Neural cell (in vitro differentiated cells): ENCODE data around the gene ARHGEF19. TPM values are rescaled to one million over a fixed set of nuclear protein-coding genes. Genes with fewer than 3 reads are reported as not detected.

Experiments
- H2AFZ ChIP-seq: fragments of 200-600, 300-800 bp; sonication (generic), shearing (Covaris generic); 2 replicates; pipeline ENCODE4 v1.6.0; 2014; ENCODE audit warnings: low read depth, mild to moderate bottlenecking, antibody characterized with exemption, low read length, moderate library complexity
- H3F3A ChIP-seq: fragments of 200-600 bp; shearing (Covaris generic); 2 replicates; pipeline ENCODE4 v1.6.1; 2016; ENCODE audit warnings: mild to moderate bottlenecking, moderate library complexity, mixed read lengths, antibody characterized with exemption, low read length; ENCODE audit not compliant: insufficient read depth, poor library complexity, severe bottlenecking
- H3K27ac ChIP-seq: fragments of 200-600, 300-800 bp; sonication (generic), shearing (Covaris generic); 2 replicates; pipeline ENCODE4 v1.5.1; 2014; ENCODE audit warnings: mild to moderate bottlenecking, low read length, moderate library complexity
- H3K27me3 ChIP-seq: fragments of 300-800, 200-600 bp; sonication (generic), shearing (Covaris generic); 2 replicates; pipeline ENCODE4 v1.6.0; 2014; ENCODE audit warnings: mild to moderate bottlenecking, low read depth, low read length, moderate library complexity; ENCODE audit not compliant: insufficient read depth
- H3K36me3 ChIP-seq: fragments of 300-800, 200-600 bp; sonication (generic), shearing (Covaris generic); 2 replicates; pipeline ENCODE4 v1.5.1; 2014; ENCODE audit warnings: mild to moderate bottlenecking, antibody characterized with exemption, low read length, moderate library complexity; ENCODE audit not compliant: insufficient read depth
- H3K4me2 ChIP-seq: fragments of 300-800, 200-600 bp; sonication (generic), shearing (Covaris generic); 2 replicates; pipeline ENCODE4 v1.6.0; 2014; ENCODE audit warnings: mild to moderate bottlenecking, low read length
- H3K4me3 ChIP-seq: fragments of 300-800, 200-600 bp; sonication (generic), shearing (Covaris generic); 2 replicates; pipeline ENCODE4 v1.5.1; 2014; ENCODE audit warnings: mild to moderate bottlenecking, low read length, moderate library complexity
- H3K79me2 ChIP-seq: fragments of 200-600 bp; shearing (Covaris generic); replicated peaks from 2 replicates; pipeline ENCODE4 v1.6.0; 2014; ENCODE audit warnings: mild to moderate bottlenecking, low read length, moderate library complexity; ENCODE audit not compliant: insufficient read depth
- H3K9ac ChIP-seq: fragments of 300-800, 200-600 bp; sonication (generic), shearing (Covaris generic); 2 replicates; pipeline ENCODE4 v1.6.1; 2016; ENCODE audit warnings: mild to moderate bottlenecking, low read length, mixed read lengths
- H3K9me2 ChIP-seq: fragments of 200-600 bp; shearing (Covaris generic); 2 replicates; pipeline ENCODE4 v1.6.1; 2016; ENCODE audit warnings: mild to moderate bottlenecking, low read length, mixed read lengths; ENCODE audit not compliant: insufficient read depth
- H3K9me3 ChIP-seq: fragments of 200-600, 300-800 bp; sonication (generic), shearing (Covaris generic); 2 replicates; pipeline ENCODE4 v1.6.1; 2016; ENCODE audit warnings: mild to moderate bottlenecking, mixed run types, low read length, moderate library complexity, mixed read lengths
- H4K20me1 ChIP-seq: fragments of 200-600 bp; shearing (Covaris generic); 2 replicates; pipeline ENCODE4 v1.6.1; 2016; ENCODE audit warnings: mild to moderate bottlenecking, mixed run types; ENCODE audit not compliant: insufficient read depth
- EP300 ChIP-seq: fragments of 450-650 bp; conservative IDR thresholded peaks from 2 replicates; pipeline ENCODE4 v1.6.1; 2014; ENCODE audit warnings: antibody characterized with exemption, mild to moderate bottlenecking, moderate library complexity; ENCODE audit not compliant: poor library complexity, severe bottlenecking
- EZH2 ChIP-seq: fragments of 200-600, 300-800 bp; shearing (Covaris generic), sonication (generic); IDR thresholded peaks from 2 replicates; pipeline ENCODE4 v1.6.1; 2014; ENCODE audit warnings: antibody characterized with exemption, low read length, borderline replicate concordance, mild to moderate bottlenecking; ENCODE audit not compliant: insufficient read depth, poor library complexity, severe bottlenecking
- MXI1 ChIP-seq: fragments of 450-650 bp; conservative IDR thresholded peaks from 2 replicates; pipeline ENCODE4 v1.6.1; 2014; ENCODE audit warnings: antibody characterized with exemption, mild to moderate bottlenecking; ENCODE audit not compliant: poor library complexity, severe bottlenecking
- POLR2AphosphoS5 ChIP-seq: IDR thresholded peaks from 2 replicates; pipeline ENCODE4 v1.6.1; 2012
- RAD21 ChIP-seq: fragments of 450-650 bp; conservative IDR thresholded peaks from 2 replicates; pipeline ENCODE4 v1.6.1; 2014; ENCODE audit warnings: antibody characterized with exemption, mild to moderate bottlenecking, moderate library complexity
- REST ChIP-seq: IDR thresholded peaks from 2 replicates; pipeline ENCODE4 v1.6.1; 2012; ENCODE audit warnings: borderline replicate concordance
- SMC3 ChIP-seq: fragments of 450-650 bp; conservative IDR thresholded peaks from 2 replicates; pipeline ENCODE4 v1.6.1; 2014; ENCODE audit warnings: antibody characterized with exemption, mild to moderate bottlenecking, moderate library complexity; ENCODE audit not compliant: poor library complexity
- TAF1 ChIP-seq: IDR thresholded peaks from 2 replicates; pipeline ENCODE4 v1.6.1; 2012; ENCODE audit warnings: low read depth
- polyA plus RNA-seq: library from polyadenylated mRNA; depleted of rRNA; stranded (reverse); fragments of >200 nt; gene quantifications from 2 replicates; pipeline ENCODE4 v1.2.3, GENCODE V29; 2014
- TF ChIP-seq, protein P1 (sequence below): fragments of 450-650 bp; IDR thresholded peaks from 2 replicates; pipeline ENCODE4 v1.5.1; 2014; ENCODE audit warnings: antibody characterized with exemption, mild to moderate bottlenecking, moderate library complexity; ENCODE audit not compliant: poor library complexity, severe bottlenecking

The ARHGEF19 gene
- polyA plus RNA-seq, 1 donor from 2014 or later = 0.93 TPM

DNA sequence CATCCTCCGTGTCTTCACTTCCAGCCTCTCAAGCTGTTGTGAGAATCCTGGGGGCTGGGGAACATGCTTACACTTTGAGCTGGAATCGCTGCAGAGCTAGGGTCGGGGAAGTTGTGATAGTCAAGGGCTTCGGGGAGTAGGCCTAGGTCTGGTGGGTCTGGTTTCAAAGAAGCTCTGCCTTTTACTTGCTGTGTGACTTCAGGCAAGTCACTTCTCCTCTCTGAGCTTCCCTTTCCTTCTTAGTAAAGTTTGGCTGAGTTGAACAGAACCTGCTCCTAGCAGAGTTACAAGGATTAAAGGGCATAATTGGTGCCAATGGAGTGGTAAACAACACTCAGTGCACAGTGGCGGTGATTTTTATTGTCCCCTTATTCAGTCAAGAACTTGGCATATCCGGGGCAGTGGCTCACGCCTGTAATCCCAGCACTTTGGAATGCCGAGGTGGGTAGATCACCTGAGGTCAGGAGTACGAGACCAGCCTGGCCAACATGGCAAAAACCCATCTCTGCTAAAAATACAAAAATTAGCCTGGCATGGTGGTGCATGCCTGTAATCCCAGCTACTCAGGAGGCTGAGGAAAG, 25.7 kb downstream of the ARHGEF19 start:
- Histone ChIP-seq H3K4me3 (no peak overlapping the region), H2AFZ (no peak overlapping the region), H3F3A (no peaks in the 10 kb centered on the region), H3K36me3 (no peaks in the 10 kb centered on the region), H3K27ac (no peak overlapping the region), H3K4me2 (no peak overlapping the region), H3K79me2 (no peaks in the 10 kb centered on the region), H3K27me3 (no peaks in the 10 kb centered on the region), H3K9me2 (no peaks in the 10 kb centered on the region), H3K9me3 (no peaks in the 10 kb centered on the region), H3K9ac (no peak overlapping the region), H4K20me1 (no peaks in the 10 kb centered on the region)
- TF ChIP-seq MXI1 = no peak
- no peak for TF ChIP-seq RAD21
- TF ChIP-seq TAF1 = no peak
- TF ChIP-seq EZH2 = no peak
- TF ChIP-seq EP300 = no peak
- no peak for TF ChIP-seq REST
- no peak for TF ChIP-seq POLR2AphosphoS5
- no peak for TF ChIP-seq SMC3
- TF ChIP-seq, protein P1, sequence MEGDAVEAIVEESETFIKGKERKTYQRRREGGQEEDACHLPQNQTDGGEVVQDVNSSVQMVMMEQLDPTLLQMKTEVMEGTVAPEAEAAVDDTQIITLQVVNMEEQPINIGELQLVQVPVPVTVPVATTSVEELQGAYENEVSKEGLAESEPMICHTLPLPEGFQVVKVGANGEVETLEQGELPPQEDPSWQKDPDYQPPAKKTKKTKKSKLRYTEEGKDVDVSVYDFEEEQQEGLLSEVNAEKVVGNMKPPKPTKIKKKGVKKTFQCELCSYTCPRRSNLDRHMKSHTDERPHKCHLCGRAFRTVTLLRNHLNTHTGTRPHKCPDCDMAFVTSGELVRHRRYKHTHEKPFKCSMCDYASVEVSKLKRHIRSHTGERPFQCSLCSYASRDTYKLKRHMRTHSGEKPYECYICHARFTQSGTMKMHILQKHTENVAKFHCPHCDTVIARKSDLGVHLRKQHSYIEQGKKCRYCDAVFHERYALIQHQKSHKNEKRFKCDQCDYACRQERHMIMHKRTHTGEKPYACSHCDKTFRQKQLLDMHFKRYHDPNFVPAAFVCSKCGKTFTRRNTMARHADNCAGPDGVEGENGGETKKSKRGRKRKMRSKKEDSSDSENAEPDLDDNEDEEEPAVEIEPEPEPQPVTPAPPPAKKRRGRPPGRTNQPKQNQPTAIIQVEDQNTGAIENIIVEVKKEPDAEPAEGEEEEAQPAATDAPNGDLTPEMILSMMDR = no peak

- no peak overlapping the region for H3K27ac ChIP-seq
- H3F3A ChIP-seq = no peaks in the 10 kb centered on the region
- no peaks in the 10 kb centered on the region for H3K9me3 ChIP-seq
- no peak overlapping the region for H3K9ac ChIP-seq
- H3K36me3 ChIP-seq = no peaks in the 10 kb centered on the region
- H3K4me2 ChIP-seq = no peak overlapping the region
- H3K79me2 ChIP-seq = no peaks in the 10 kb centered on the region
- H2AFZ ChIP-seq = no peak overlapping the region
- no peaks in the 10 kb centered on the region for H4K20me1 ChIP-seq
- no peak overlapping the region for H3K4me3 ChIP-seq
- H3K9me2 ChIP-seq = no peaks in the 10 kb centered on the region
- no peaks in the 10 kb centered on the region for H3K27me3 ChIP-seq
- TF ChIP-seq POLR2AphosphoS5 (no peak), MXI1 (no peak), REST (no peak), EP300 (no peak), SMC3 (no peak), TAF1 (no peak), RAD21 (no peak), EZH2 (no peak)
- TF ChIP-seq, protein P1 = no peak
Measured at GRCh38 chr1:16184557-16185303, 27.7 kb downstream of the ARHGEF19 start.
